ENCODE measurements around the gene CHGA.

CHGA gene

DNA sequence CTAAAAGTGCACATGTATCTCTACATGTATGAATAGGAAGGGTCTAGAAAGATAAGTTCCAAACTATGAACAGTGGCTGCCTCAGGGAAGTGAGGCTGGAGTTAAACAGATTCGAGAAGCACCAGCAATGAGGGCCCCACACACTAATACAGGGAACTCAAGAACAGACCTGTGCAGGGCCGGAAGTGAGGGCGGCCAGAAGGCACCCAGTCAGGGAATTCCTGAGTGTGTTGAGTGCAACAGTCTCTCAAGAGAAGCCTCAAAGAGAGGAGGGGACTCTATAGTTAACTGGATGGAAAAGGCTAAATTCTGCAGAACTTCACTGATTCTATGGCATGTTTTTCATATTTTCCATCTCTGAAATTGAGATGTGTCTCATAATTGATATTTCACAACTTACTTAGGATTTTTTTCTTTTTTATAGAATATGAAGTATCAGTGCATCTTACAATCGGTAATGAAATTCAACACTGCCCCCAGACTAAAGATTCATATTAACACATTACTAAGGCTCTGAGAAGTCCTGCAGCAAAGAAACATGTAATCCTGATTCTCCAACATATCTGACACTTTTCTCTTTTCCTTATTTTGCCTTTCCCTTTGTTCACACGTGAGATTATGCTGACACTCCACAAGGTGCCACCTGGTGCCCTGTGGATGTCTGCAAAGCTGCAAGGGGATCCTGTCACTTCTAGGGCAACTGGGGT, 61.3 kb downstream of the CHGA start:
- DNase-seq (ENCODE audit: low spot score): no peak

Data from NAMALWA (cell line).